KBM-7 (cell line): Measurements from ENCODE around the gene THADA.
A peak's percentile ranks its signal among the peaks of the same experiment; 100 is the strongest.

Source experiments
- DNase-seq: peaks from one replicate; pipeline ENCODE4 v3.0.0-alpha.2; 2015
- in situ Hi-C: fragments of 300-500 bp; cut with MboI; formaldehyde crosslinking; loops from 2 replicates; pipeline ENCODE4 v1.14.3; 2020; ENCODE audit warnings: low sequenced_read_pairs, low pct_unique_long_range_greater_than_20kb, mixed read lengths

The THADA gene

DNA sequence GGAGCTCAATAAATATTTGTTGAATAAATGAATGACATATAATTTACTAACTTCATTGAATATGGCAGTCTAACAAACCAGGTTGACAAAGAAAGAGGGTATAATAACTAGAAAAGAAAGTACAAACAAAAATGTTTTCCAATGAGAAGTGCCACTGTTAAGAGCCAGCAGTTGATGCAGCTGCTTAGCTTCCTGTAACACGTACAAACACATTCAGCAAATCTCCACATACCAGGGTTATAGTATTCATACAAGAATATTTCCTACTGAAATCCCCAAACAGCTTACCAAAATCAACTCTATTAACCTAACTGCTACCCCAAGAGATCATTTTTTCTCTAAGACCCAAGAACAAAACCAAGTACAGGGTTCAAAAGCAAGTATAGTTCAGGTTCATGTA, 77.7 kb downstream of the THADA start:
- in situ Hi-C loops: no loop called here
- DNase-seq: no peak

DNA sequence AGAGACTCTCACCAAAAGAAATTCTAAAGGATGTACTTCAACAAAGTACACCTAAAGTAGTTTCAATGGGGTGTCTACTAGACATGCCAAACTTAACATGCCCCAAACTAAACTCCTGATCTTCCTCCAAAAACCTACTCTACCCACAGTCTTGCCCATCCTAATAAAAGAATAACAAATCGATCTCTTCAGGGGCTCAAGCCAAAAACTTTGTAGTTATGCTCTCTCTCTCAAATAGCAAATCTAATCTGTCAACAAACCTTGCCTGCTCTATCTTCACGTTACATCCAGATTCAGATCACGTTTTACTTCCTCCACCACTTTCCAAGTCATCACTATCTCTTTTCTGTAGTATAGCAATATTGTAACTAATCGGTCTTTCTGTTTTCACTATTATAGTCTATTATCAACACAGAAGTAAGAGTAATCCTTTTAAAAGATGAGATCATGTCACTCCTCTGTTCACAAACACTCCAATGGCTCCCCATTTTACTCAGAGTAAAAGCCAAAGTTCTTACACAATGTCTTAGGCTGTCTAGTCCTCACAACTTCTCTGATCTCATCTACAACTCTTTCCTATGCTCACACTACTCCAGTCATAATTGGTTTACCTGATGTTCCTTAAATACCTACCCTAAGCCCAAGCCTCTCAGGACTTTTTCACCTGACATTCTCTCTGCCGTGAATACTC, 79.9 kb downstream of the THADA start:
- no peak for DNase-seq
- in situ Hi-C loops: no loop called here

DNA sequence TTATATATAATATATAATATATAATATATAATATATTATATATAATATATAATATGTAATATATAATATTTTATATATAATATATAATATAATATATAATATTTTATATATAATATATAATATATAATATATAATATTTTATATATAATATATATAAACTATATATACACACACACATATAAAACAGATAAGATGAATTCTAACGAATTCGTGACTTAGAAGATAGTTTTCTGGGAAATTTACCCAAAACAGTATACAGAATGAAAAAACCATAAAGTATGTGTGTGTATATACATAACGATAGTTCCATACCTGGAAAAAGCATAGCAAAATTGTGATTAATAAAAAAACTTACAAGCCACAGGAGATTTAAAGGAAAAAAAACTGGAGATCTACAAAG, 80.6 kb downstream of the THADA start:
- DNase-seq: no peak
- in situ Hi-C loops: no loop called here

DNA sequence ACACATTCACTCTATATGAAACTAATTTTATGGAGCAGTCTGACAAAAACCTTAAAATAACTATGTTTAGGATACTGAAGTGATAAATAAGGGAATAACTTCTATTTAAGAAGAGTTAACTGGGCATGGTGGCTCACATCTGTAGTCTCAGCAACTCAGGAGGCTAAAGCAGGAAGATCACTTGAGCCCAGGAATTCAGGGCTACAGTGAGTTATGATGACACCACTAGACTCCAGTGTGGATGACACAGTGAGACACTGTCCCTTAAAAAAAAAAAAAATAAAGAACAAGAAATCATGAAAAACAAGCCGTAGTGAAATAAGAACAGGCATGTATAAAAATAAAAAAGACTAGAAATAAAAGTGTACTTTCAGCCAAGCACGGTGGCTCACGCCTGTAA, 82.0 kb downstream of the THADA start:
- no peak for DNase-seq
- in situ Hi-C loops: no loop called here

- in situ Hi-C loops: no loop called here
- no peak for DNase-seq
These were observed 82.6 kb downstream of the THADA start for GRCh38 chr2:43513216-43513615.

GRCh38 chr2:43511199-43511598, 84.6 kb downstream of the THADA start:
- in situ Hi-C loops: no loop called here
- DNase-seq: no peak

- in situ Hi-C loops: no loop called here
- no peak for DNase-seq
These were observed 86.0 kb downstream of the THADA start for GRCh38 chr2:43509886-43510285.

DNA sequence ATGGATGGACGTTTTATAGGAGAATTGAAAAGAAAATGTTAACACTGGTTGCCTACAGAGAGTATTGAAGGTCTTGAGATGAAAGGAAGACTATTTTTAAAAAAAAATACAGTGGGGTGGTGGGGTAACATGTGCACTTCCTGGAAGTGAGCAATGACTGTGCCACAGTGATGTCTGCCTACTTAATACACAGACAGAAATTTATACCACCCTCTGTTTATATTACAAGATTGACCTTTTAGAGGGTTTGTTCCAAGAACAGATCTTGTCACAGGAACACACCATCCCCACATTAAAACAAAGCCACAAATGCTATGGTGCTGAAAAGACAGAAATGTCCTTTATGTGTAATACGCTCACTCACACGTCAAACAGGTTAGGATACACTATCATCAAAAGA, 87.6 kb downstream of the THADA start:
- DNase-seq: no peak
- in situ Hi-C loops: no loop called here

DNA sequence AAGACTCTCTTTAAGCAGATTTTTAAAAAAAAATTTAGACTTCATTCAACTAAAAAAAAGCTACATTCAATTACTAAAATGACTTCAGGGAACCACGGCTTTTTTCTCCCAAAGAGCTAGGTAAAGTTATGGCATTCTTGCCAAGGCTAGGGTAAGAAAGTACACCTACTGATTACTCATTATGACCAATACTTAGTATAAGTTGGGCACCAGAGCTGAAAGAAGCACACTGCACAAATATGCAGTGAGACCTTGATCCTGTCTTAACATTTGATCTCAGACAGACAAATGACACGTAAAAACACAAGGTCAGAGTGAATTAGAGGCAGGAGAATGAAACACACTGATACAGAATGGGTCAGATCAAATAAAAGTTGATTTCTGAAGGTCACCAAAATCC, 88.7 kb downstream of the THADA start:
- in situ Hi-C loops: no loop called here
- no peak for DNase-seq

- DNase-seq: no peak
- in situ Hi-C loops: loop anchor here (25.0 kb wide), 2 partner anchors 383 to 658 kb away; no protein-coding TSS in a partner anchor
These were observed 100.1 kb downstream of the THADA start for GRCh38 chr2:43495727-43496126.

GRCh38 chr2:43493954-43494353, 101.9 kb downstream of the THADA start:
- in situ Hi-C loops: loop anchor here (25.0 kb wide), 2 partner anchors 382 to 657 kb away; no protein-coding TSS in a partner anchor
- DNase-seq: no peak

- in situ Hi-C loops: loop anchor here (25.0 kb wide), 2 partner anchors 379 to 654 kb away; no protein-coding TSS in a partner anchor
- DNase-seq: no peak
These were observed 104.7 kb downstream of the THADA start for GRCh38 chr2:43491065-43491639.

GRCh38 chr2:43490252-43490786, 105.5 kb downstream of the THADA start:
- in situ Hi-C loops: loop anchor here (25.0 kb wide), 2 partner anchors 378 to 653 kb away; no protein-coding TSS in a partner anchor
- no peak for DNase-seq

DNA sequence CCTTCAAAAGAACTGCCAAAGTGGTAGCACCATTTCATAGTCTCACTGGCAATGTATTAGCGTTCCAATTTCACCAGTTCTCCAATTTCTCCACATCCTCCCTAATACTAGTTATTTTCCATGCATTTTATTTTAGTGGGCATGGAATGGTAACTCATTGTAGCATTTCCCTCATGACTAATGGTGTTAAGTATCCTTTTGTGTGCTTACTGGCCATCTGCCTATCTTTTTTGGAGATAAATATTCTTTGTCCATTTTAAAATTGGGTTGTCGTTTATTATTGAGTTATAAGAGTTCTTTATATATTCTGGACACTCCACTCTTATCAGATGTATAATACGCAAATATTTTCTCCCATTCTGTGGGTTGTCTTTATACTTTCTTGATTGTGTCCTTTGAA, 107.1 kb downstream of the THADA start:
- in situ Hi-C loops: loop anchor here (25.0 kb wide), 2 partner anchors 376 to 651 kb away; no protein-coding TSS in a partner anchor
- DNase-seq: no peak

GRCh38 chr2:43486603-43487002, 109.2 kb downstream of the THADA start:
- in situ Hi-C loops: loop anchor here (25.0 kb wide), 2 partner anchors 374 to 649 kb away; no protein-coding TSS in a partner anchor
- DNase-seq: no peak

DNA sequence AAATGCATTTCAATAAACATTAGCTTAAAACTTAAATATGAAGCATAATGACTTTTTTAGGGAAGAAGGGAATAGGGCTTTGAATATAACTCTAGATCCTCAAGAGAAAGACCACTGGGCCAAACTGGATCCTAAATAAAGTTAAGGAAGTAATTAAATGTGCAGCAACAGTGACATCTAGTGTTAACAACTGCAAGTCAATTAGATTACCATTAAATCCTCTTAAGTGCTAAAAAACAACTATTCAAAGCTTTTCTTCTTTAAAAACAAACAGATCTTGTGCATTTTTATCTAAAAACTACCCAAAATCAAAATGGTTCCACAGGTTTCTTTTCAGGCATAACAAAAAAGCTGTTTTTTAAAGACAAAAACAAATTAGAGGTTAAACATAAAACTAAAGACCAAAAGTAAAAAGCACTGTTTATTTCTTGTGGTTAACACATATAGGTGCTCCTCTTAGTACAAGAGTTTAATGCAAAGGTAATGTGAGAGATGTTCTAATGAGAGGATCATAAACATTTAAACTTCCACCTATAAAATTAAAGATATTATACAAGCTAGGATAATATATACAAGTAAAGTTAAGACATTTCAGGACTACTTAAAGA, 111.4 kb downstream of the THADA start:
- peak; percentile 63 for DNase-seq

GRCh38 chr2:43482961-43483360, 112.9 kb downstream of the THADA start:
- in situ Hi-C loops: loop anchor here (25.0 kb wide), 2 partner anchors 371 to 646 kb away; no protein-coding TSS in a partner anchor
- no peak for DNase-seq

More for the DNA sequence above, 111.4 kb downstream of the THADA start:
- in situ Hi-C loops: loop anchor here (25.0 kb wide), 2 partner anchors 372 to 647 kb away; no protein-coding TSS in a partner anchor

DNA sequence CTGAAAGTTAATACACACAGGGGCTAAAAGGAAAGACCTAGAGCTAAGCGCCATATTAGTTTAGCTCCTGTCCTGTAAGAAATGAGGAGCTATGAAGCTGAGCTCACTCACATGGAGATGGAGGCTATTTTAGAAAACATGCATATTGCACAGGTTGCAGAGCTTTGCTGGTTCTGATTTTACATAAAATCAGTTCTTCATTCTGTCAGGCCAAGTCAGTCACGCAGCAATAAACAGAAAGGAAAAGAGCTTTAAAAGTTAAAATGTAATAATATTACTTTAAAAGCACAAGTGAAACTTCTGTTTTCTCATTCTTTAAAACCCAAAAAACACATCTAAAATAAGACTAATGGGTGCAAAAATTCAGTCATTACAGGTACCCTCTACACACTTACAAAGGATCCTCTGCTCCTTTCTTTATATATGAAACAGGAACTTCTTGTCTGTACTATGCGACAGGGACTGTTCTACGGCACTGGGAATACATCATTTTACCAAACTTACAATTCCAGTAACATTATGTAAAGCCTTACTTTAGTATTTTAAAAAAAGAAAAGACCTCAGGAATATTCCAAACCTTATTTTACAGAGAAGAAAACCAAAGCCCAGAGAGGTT, 113.8 kb downstream of the THADA start:
- DNase-seq: no peak
- in situ Hi-C loops: loop anchor here (25.0 kb wide), 2 partner anchors 370 to 645 kb away; no protein-coding TSS in a partner anchor

DNA sequence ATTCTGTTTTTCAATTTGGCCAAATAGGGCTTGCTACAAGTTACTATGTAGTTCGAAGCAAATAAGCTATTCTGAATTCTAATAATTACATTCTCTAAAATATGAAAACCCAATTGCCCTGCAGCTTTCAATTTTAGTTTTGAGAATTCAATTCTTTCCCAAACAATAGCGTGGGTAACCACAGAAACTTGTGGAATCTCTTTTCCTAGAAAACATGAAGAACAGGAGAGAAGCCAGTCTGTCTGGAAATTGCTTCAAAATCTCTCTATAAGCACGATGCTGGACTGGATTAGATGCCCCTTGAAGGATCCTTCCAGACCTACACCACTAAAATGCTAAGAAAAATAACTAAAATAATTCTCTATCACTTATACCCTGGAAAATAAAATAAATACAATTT, 115.0 kb downstream of the THADA start:
- no peak for DNase-seq
- in situ Hi-C loops: loop anchor here (25.0 kb wide), 2 partner anchors 369 to 644 kb away; no protein-coding TSS in a partner anchor
